CD4-positive, alpha-beta T cell (primary cell): ENCODE measurements around the gene TM9SF3. TPM values are rescaled to one million over a fixed set of nuclear protein-coding genes. Genes with fewer than 3 reads are reported as not detected.

ENCODE experiments used
- ATAC-seq: fragments of 200-7000 bp; cut with Tn5 transposase; one replicate; pipeline ENCODE4 v1.10.0; 2022; ENCODE audit warnings: mild to moderate bottlenecking; ENCODE audit not compliant: poor library complexity
- CTCF ChIA-PET: fragments of 350-600 bp; sonication (Branson Sonifier 250); formaldehyde crosslinking; loops from one replicate; lab custom pipeline; 2021; ENCODE audit warnings: antibody characterized with exemption, inconsistent platforms; lab: Charles Lee
- POLR2A ChIA-PET: fragments of 350-600 bp; sonication (Branson Sonifier 250); formaldehyde crosslinking; loops from one replicate; lab custom pipeline; 2021; ENCODE audit warnings: antibody characterized with exemption, inconsistent platforms; lab: Charles Lee
- DNase-seq, 14 experiments: peaks; one replicate each; pipeline ENCODE4 v3.0.0-alpha.2; 2013 to 2020; ENCODE audit warnings: mixed read lengths in 2 of 14
- H3K27ac ChIP-seq, 2 donors: one replicate each; pipeline versions ENCODE4 v1.5.1 to v1.7.0; 2013; ENCODE audit warnings: low read length in 2 of 2, low read depth in 1 of 2, mild to moderate bottlenecking in 1 of 2
- H3K27me3 ChIP-seq, 2 experiments: 1 replicate in 1 of 2; 2 replicates in 1 of 2; pipeline versions ENCODE4 v1.6.1 to v1.7.0; 2013; ENCODE audit warnings: low read length in 2 of 2, control low read depth in 1 of 2, mild to moderate bottlenecking in 1 of 2, moderate library complexity in 1 of 2; ENCODE audit not compliant: insufficient read depth in 2 of 2, control insufficient read depth in 1 of 2
- H3K36me3 ChIP-seq: one replicate; pipeline ENCODE4 v1.6.1; 2013; ENCODE audit warnings: low read length, control low read depth; ENCODE audit not compliant: insufficient read depth
- H3K4me1 ChIP-seq: one replicate; pipeline ENCODE4 v1.6.1; 2013; ENCODE audit warnings: low read length, control low read depth; ENCODE audit not compliant: insufficient read depth
- H3K4me3 ChIP-seq: one replicate; pipeline ENCODE4 v1.5.1; 2013; ENCODE audit warnings: mild to moderate bottlenecking, low read length, moderate library complexity
- H3K9me3 ChIP-seq, 2 experiments: 1 replicate in 1 of 2; 2 replicates in 1 of 2; pipeline versions ENCODE4 v1.6.1 to v1.7.0; 2013; ENCODE audit warnings: low read length in 2 of 2, mild to moderate bottlenecking in 2 of 2, control low read depth in 1 of 2, moderate library complexity in 1 of 2; ENCODE audit not compliant: control insufficient read depth in 1 of 2, insufficient read depth in 1 of 2
- H3K27ac Mint-ChIP-seq: one replicate; pipeline ENCODE4 v1.8.0; 2020; ENCODE audit warnings: mixed read lengths
- H3K27me3 Mint-ChIP-seq: one replicate; pipeline ENCODE4 v1.8.0; 2021; ENCODE audit warnings: mixed read lengths
- H3K36me3 Mint-ChIP-seq: one replicate; pipeline ENCODE4 v1.8.0; 2021; ENCODE audit warnings: low read depth, mixed read lengths
- H3K4me1 Mint-ChIP-seq: one replicate; pipeline ENCODE4 v1.8.0; 2021; ENCODE audit warnings: low read depth, mixed read lengths
- H3K4me3 Mint-ChIP-seq: one replicate; pipeline ENCODE4 v1.8.0; 2020; ENCODE audit warnings: mild to moderate bottlenecking, mixed read lengths
- H3K9me3 Mint-ChIP-seq: one replicate; pipeline ENCODE4 v1.8.0; 2020; ENCODE audit warnings: mixed read lengths
- intact Hi-C, 2 experiments: fragments of 100-400 bp; cut with DNase I in 1 of 2; cut with micrococcal nuclease in 1 of 2; formaldehyde crosslinking; loops; one replicate each; pipeline versions ENCODE4 v1.15.1 to v1.9.0; 2023 to 2025; cut with DNase I, micrococcal nuclease
- total RNA-seq, 174 experiments: library from RNA in 2 of 174; stranded (reverse) in 2 of 174; gene quantifications; one replicate each; pipeline ENCODE4 v1.2.3 and lab custom pipeline; 2021 to 2026
- TF ChIP-seq, protein P1 (sequence below): fragments of 200-600 bp; IDR thresholded peaks from one replicate; pipeline ENCODE4 v1.8.0; 2022; ENCODE audit warnings: antibody characterized with exemption, mild to moderate bottlenecking

The TM9SF3 gene
- total RNA-seq, 2 experiments from 2014 or later = 92.4 to 92.7 TPM

GRCh38 chr10:96538683-96539082 is 48.1 kb downstream of the TM9SF3 start:
- H3K4me3 Mint-ChIP-seq = no peak overlapping the region

DNA sequence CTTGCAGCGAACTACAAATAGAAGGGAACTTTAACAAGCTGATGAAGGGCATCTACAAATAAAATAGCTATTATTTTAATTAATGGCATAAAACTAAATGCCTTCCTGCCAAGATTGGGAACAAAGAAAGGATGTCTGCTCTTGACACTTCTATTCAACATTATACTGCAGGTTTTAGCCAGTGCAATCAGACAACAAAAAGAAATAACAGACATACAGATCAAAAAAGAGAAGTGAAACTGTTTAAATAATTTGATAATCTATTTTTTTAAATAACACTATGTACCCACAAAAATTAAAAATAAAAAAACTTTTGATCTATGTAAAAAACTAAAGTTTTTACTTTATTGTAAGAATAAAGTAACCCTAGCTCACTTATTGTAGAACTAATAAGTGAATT is 50.7 kb downstream of the TM9SF3 start:
- Mint-ChIP-seq H3K36me3 (peaks cover 86% of the 10 kb centered on the region), H3K9me3 (no peaks in the 10 kb centered on the region), H3K4me3 (no peak overlapping the region), H3K27me3 (no peaks in the 10 kb centered on the region), H3K27ac (no peak overlapping the region), H3K4me1 (peaks cover 33% of the 10 kb centered on the region)
- DNase-seq (no peak), ATAC-seq (no peak)
- no peak overlapping the region for H3K27ac ChIP-seq
- H3K9me3 ChIP-seq = no peaks in the 10 kb centered on the region
- TF ChIP-seq, protein P1, sequence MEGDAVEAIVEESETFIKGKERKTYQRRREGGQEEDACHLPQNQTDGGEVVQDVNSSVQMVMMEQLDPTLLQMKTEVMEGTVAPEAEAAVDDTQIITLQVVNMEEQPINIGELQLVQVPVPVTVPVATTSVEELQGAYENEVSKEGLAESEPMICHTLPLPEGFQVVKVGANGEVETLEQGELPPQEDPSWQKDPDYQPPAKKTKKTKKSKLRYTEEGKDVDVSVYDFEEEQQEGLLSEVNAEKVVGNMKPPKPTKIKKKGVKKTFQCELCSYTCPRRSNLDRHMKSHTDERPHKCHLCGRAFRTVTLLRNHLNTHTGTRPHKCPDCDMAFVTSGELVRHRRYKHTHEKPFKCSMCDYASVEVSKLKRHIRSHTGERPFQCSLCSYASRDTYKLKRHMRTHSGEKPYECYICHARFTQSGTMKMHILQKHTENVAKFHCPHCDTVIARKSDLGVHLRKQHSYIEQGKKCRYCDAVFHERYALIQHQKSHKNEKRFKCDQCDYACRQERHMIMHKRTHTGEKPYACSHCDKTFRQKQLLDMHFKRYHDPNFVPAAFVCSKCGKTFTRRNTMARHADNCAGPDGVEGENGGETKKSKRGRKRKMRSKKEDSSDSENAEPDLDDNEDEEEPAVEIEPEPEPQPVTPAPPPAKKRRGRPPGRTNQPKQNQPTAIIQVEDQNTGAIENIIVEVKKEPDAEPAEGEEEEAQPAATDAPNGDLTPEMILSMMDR = no peak
- no peak overlapping the region for H3K4me3 ChIP-seq
- peaks cover 33% of the 10 kb centered on the region for H3K36me3 ChIP-seq
- no peaks in the 10 kb centered on the region for H3K27me3 ChIP-seq
- intact Hi-C loops = no loop called here
- no peaks in the 10 kb centered on the region for H3K4me1 ChIP-seq
- POLR2A ChIA-PET = no interaction called here
- CTCF ChIA-PET = interaction anchor here (1.2 kb wide), 1 partner anchor 13 kb away, joined by 3 read pairs; no protein-coding TSS in a partner anchor

More at GRCh38 chr10:96538683-96539082, 48.1 kb downstream of the TM9SF3 start:
- Histone ChIP-seq H3K36me3 (peaks cover 36% of the 10 kb centered on the region), H3K27me3 (no peaks in the 10 kb centered on the region), H3K9me3 (no peaks in the 10 kb centered on the region), H3K4me3 (no peak overlapping the region), H3K4me1 (no peaks in the 10 kb centered on the region), H3K27ac (no peak overlapping the region)
- TF ChIP-seq, protein P1 = no peak
- Mint-ChIP-seq H3K4me1 (peaks cover 35% of the 10 kb centered on the region), H3K27me3 (no peaks in the 10 kb centered on the region), H3K36me3 (peaks cover 82% of the 10 kb centered on the region), H3K27ac (no peak overlapping the region), H3K9me3 (no peaks in the 10 kb centered on the region)
- ChIA-PET CTCF (interaction anchor here (0.6 kb wide), 1 partner anchor 427 kb away, joined by 3 read pairs; no protein-coding TSS in a partner anchor), POLR2A (no interaction called here)
- ATAC-seq = no peak
- no peak for DNase-seq
- intact Hi-C loops = no loop called here

- H3K4me1 ChIP-seq = no peaks in the 10 kb centered on the region
- no peak overlapping the region for H3K27ac ChIP-seq
- no peaks in the 10 kb centered on the region for H3K9me3 ChIP-seq
- Mint-ChIP-seq H3K27ac (no peak overlapping the region), H3K27me3 (no peaks in the 10 kb centered on the region), H3K4me3 (no peak overlapping the region), H3K4me1 (peaks cover 9% of the 10 kb centered on the region), H3K36me3 (peaks cover 85% of the 10 kb centered on the region), H3K9me3 (no peaks in the 10 kb centered on the region)
- TF ChIP-seq, protein P1 = no peak
- no peak for ATAC-seq
- H3K4me3 ChIP-seq = no peak overlapping the region
- ChIA-PET POLR2A (no interaction called here), CTCF (no interaction called here)
- intact Hi-C loops = no loop called here
- DNase-seq = no peak
- no peaks in the 10 kb centered on the region for H3K27me3 ChIP-seq
- peaks cover 56% of the 10 kb centered on the region for H3K36me3 ChIP-seq
Measured at GRCh38 chr10:96532523-96532922, 54.3 kb downstream of the TM9SF3 start.
